Measurements from ENCODE around the gene DNAJC1. TPM values are rescaled to one million over a fixed set of nuclear protein-coding genes. Genes with fewer than 3 reads are reported as not detected.

DNAJC1 gene
- total RNA-seq, 3 donors from 2014 or later = 63.7 to 93.0 (median 92.1) TPM

- intact Hi-C loops (cut with DNase I; ENCODE audit: low total_unique reads) = no loop called here
- Histone ChIP-seq H3K27ac (no peak overlapping the region), H3K4me1 (no peaks in the 10 kb centered on the region), H3K27me3 (no peaks in the 10 kb centered on the region), H3K9me3 (peaks cover 0 to 4% of the 10 kb centered on the region in 2 donors), H3K36me3 (no peaks in the 10 kb centered on the region), H3K4me3 (no peak overlapping the region)
- TF ChIP-seq POLR2AphosphoS5 (IDR thresholded peaks at IDR 0.05) = no peak
- TF ChIP-seq POLR2A (IDR thresholded peaks at IDR 0.05) = no peak
- no peak for TF ChIP-seq CTCF (IDR thresholded peaks at IDR 0.05)
- DNase-seq (ENCODE audit: low spot score in 2 of 2) = no peak
These were observed 189.6 kb downstream of the DNAJC1 start for GRCh38 chr10:21813946-21814345.

GRCh38 chr10:21811245-21811585, 192.3 kb downstream of the DNAJC1 start:
- intact Hi-C loops (cut with DNase I; ENCODE audit: low total_unique reads) = no loop called here
- Histone ChIP-seq H3K4me3 (no peak overlapping the region), H3K4me1 (no peaks in the 10 kb centered on the region), H3K27ac (no peak overlapping the region), H3K36me3 (no peaks in the 10 kb centered on the region), H3K27me3 (no peaks in the 10 kb centered on the region), H3K9me3 (peaks cover 0 to 4% of the 10 kb centered on the region in 2 donors)
- TF ChIP-seq POLR2AphosphoS5 (IDR thresholded peaks at IDR 0.05) (no peak), CTCF (IDR thresholded peaks at IDR 0.05) (no peak), POLR2A (IDR thresholded peaks at IDR 0.05) (no peak)
- DNase-seq (ENCODE audit: low spot score in 2 of 2) = no peak

- Histone ChIP-seq H3K27ac (no peak overlapping the region), H3K4me3 (no peak overlapping the region), H3K9me3 (peaks cover 0 to 4% of the 10 kb centered on the region in 2 donors), H3K27me3 (no peaks in the 10 kb centered on the region), H3K36me3 (no peaks in the 10 kb centered on the region), H3K4me1 (no peaks in the 10 kb centered on the region)
- intact Hi-C loops (cut with DNase I; ENCODE audit: low total_unique reads) = no loop called here
- DNase-seq (ENCODE audit: low spot score in 2 of 2) = no peak
- TF ChIP-seq POLR2A (IDR thresholded peaks at IDR 0.05) (no peak), POLR2AphosphoS5 (IDR thresholded peaks at IDR 0.05) (no peak), CTCF (IDR thresholded peaks at IDR 0.05) (no peak)
These were observed 192.8 kb downstream of the DNAJC1 start for GRCh38 chr10:21810582-21811244.

- no peaks in the 10 kb centered on the region for H3K27me3 ChIP-seq
- intact Hi-C loops (cut with DNase I; ENCODE audit: low total_unique reads) = no loop called here
- H3K36me3 ChIP-seq = no peaks in the 10 kb centered on the region
- DNase-seq (ENCODE audit: low spot score in 2 of 2) = no peak
- H3K4me1 ChIP-seq = no peaks in the 10 kb centered on the region
- no peak overlapping the region for H3K4me3 ChIP-seq
- TF ChIP-seq CTCF (IDR thresholded peaks at IDR 0.05) = no peak
- TF ChIP-seq POLR2AphosphoS5 (IDR thresholded peaks at IDR 0.05) = no peak
- TF ChIP-seq POLR2A (IDR thresholded peaks at IDR 0.05) = no peak
- H3K9me3 ChIP-seq = peaks cover 0 to 3% of the 10 kb centered on the region in 2 donors
- no peak overlapping the region for H3K27ac ChIP-seq
These were observed 195.0 kb downstream of the DNAJC1 start for GRCh38 chr10:21808550-21808949.

- intact Hi-C loops (cut with DNase I; ENCODE audit: low total_unique reads) = no loop called here
- no peaks in the 10 kb centered on the region for H3K36me3 ChIP-seq
- no peak overlapping the region for H3K4me3 ChIP-seq
- no peak overlapping the region for H3K27ac ChIP-seq
- H3K4me1 ChIP-seq = no peaks in the 10 kb centered on the region
- TF ChIP-seq POLR2A (IDR thresholded peaks at IDR 0.05) (no peak), CTCF (IDR thresholded peaks at IDR 0.05) (no peak), POLR2AphosphoS5 (IDR thresholded peaks at IDR 0.05) (no peak)
- H3K27me3 ChIP-seq = no peaks in the 10 kb centered on the region
- H3K9me3 ChIP-seq = no peaks in the 10 kb centered on the region
- no peak for DNase-seq (ENCODE audit: low spot score in 2 of 2)
These were observed 196.3 kb downstream of the DNAJC1 start for GRCh38 chr10:21807180-21807579.
